Muscle of back (tissue), 13 donors: ENCODE measurements around the gene ADGRG4. TPM values are rescaled to one million over a fixed set of nuclear protein-coding genes. Genes with fewer than 3 reads are reported as not detected.
"Not testable (repeated sequence)": the region's sequence is repeated elsewhere in the genome, so short reads cannot be mapped to it uniquely, and the experiment has no call there.

ENCODE experiments used
- DNase-seq, 3 donors: peaks; one replicate each; pipeline versions ENCODE4 v3.0.0 to v3.0.0-alpha.2; 2013
- long read RNA-seq, 9 donors: transcript quantifications; one replicate each; lab custom pipeline, GENCODE V29; 2026
- polyA plus RNA-seq, 10 donors: library from polyadenylated mRNA; unstranded; fragments of 120-200 nt; gene quantifications; one replicate each; pipeline ENCODE4 v1.2.1, GENCODE V29; 2013; ENCODE audit not compliant: insufficient read length in 10 of 10

ADGRG4 gene, protein sequence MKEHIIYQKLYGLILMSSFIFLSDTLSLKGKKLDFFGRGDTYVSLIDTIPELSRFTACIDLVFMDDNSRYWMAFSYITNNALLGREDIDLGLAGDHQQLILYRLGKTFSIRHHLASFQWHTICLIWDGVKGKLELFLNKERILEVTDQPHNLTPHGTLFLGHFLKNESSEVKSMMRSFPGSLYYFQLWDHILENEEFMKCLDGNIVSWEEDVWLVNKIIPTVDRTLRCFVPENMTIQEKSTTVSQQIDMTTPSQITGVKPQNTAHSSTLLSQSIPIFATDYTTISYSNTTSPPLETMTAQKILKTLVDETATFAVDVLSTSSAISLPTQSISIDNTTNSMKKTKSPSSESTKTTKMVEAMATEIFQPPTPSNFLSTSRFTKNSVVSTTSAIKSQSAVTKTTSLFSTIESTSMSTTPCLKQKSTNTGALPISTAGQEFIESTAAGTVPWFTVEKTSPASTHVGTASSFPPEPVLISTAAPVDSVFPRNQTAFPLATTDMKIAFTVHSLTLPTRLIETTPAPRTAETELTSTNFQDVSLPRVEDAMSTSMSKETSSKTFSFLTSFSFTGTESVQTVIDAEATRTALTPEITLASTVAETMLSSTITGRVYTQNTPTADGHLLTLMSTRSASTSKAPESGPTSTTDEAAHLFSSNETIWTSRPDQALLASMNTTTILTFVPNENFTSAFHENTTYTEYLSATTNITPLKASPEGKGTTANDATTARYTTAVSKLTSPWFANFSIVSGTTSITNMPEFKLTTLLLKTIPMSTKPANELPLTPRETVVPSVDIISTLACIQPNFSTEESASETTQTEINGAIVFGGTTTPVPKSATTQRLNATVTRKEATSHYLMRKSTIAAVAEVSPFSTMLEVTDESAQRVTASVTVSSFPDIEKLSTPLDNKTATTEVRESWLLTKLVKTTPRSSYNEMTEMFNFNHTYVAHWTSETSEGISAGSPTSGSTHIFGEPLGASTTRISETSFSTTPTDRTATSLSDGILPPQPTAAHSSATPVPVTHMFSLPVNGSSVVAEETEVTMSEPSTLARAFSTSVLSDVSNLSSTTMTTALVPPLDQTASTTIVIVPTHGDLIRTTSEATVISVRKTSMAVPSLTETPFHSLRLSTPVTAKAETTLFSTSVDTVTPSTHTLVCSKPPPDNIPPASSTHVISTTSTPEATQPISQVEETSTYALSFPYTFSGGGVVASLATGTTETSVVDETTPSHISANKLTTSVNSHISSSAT (N-terminal part only)
- polyA plus RNA-seq: under 1 TPM in 6 of 10 donors, not detected in 4; 0.01 to 0.05 (median 0.02) TPM
- long read RNA-seq, donor 1: 0 reads
- long read RNA-seq, donor 2: 0 reads
- long read RNA-seq, donor 3: 0 reads
- long read RNA-seq, donor 4: 0 reads
- long read RNA-seq, donor 5: 0 reads
- long read RNA-seq, donor 6: 0 reads
- long read RNA-seq, donor 7: 0 reads
- long read RNA-seq, donor 8: 0 reads
- long read RNA-seq, donor 9: 0 reads

DNA sequence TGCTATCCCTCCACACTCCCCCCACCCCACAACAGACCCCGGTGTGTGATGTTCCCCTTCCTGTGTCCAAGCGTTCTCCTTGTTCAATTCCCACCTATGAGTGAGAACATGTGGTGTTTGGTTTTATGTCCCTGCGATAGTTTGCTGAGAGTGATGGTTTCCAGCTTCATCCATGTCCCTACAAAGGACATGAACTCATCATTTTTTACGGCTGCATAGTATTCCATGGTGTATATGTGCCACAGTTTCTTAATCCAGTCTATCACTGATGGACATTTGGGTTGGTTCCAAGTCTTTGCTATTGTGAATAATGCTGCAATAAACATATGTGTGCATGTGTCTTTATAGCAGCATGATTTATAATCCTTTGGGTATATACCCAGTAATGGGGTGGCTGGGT, at the start of gene ADGRG4:
Gene ADGRG4 (plus strand): TSS at position 243 of the 400 bp plus-strand sequence. CDS start 7,815 bp downstream, outside the sequence.
- not testable (repeated sequence) for DNase-seq

DNA sequence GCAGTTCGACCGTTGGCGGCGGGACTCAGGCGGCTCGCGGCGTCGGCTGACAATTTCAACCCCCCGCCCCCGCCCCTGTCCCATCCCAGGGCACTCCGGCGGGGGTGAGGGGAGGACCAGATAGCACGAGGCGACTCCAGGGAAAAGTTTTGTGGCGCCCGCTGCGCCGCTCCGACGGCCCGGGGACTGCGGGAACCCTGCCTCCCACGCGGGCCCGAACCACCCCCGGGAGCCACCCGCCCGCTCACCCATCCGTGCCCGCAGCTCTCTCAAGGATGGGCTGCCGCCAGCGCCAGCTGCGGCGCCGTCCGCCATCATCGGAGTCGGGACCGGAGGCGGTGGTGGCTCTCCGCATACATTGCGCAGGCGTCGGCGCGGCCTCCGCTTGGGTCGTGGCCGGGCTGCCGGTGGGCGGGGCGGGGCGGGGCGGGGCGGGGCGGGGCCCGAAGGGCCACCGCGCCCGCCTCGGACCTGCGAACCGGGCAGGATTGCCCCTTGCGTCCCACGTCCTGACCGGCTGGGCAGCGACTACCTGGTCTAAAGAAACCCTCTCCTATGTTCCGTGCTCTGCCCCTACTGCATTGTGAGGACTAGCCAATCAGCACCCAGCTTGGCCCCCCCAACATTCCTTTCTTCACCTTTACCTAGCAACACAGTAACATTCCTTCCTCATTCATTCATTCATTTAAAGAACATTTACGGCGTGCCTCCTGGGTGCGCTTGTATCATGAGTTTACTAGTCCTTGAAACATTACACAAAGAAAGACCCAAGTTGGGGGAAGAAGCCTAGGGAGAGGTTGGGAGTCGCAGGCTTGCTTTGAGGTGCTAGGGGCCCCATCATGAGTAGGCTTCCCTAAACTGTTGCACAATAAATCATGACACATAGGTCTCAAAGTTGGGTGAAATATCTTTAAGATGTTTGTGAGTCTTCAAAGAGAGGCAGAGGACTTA, 49.4 kb upstream of the ADGRG4 start, which contains the start of gene MAP7D3:
Gene MAP7D3 (minus strand): TSS at position 360 of the 951 bp plus-strand sequence. CDS start 42 bp downstream, at position 318.
- DNase-seq: peak in 2 of 3 donors; percentile 67 to 80

DNA sequence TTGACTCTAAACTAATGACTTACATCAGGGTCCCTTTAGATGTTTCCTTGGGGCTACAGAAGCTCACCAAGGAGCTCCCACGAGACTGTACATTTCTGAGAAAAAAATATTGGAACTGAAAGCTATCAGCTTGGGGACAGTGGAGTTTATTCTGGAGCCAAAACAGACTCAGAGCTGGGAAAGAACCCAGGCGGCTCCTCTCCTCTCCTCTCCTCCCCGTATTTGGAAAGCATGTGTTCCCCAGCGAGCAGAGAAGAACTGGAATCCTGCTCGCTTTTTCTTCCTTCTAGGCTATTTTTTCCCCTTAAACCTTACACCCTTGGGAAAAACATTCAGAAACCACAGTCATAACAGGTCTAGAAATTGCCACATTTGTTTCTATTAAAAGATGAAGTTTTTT, 45.2 kb upstream of the ADGRG4 start:
- peak in 1 of 3 donors; percentile 59 for DNase-seq

DNA sequence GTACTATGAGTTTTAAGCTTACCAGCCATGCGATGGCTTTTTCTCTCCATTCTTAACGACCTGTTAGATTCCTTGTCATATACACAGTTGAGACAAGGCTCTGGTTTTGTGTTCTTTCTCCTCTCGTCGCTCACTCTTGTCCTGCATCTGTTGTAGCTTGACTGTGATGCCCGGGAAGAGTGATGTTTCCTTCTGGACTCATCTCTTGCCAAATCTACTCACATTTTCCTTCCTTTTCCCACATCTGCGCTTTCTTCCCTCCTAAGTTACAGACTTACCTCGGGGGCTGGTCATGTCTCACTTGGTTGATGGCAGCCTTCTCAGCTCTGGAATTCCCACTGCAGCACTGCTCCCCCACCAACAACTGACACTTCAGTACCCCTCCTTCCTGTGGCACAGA, 44.7 kb upstream of the ADGRG4 start:
- peak in 1 of 3 donors; percentile 65 for DNase-seq

DNA sequence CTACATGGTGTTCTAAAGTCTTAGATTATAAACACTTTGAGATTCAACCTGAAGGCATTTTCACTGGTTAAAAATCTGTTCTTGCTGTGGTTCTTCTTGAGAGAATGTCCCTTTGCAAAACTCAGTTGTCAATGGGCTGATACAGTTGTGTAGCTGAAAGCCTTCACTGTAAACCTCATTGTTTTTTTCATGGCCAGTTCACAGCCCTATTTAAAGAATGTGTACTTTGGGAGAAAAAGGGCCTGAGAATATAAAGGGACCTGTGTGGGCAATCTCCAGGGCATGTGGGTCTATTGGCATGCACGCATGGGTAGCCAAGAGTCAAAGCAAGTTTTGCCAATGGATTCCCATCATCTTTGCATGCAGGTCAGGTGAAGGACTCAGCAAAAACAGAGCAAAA, 41.8 kb upstream of the ADGRG4 start:
- DNase-seq: no peak

DNA sequence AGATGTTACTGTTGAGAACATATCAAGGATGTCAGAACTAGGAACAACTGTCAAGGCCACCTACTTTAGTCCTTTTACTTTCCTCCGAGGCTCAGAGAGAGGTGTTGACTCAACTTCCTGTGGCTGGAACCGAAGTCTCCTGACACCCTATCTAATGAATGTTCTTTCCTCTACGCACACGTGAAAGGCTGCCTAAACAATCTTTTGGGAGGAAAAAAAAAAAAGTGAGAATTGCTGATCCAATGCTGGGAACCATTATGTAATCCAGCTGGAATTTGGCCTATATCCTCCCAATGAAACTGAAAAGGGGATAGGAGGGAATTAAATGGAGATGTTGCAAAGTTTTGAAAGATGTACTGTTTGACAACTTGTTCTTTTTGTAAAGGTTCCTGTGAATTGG, 41.2 kb upstream of the ADGRG4 start:
- peak; percentile 55 to 76 (median 67) for DNase-seq

DNA sequence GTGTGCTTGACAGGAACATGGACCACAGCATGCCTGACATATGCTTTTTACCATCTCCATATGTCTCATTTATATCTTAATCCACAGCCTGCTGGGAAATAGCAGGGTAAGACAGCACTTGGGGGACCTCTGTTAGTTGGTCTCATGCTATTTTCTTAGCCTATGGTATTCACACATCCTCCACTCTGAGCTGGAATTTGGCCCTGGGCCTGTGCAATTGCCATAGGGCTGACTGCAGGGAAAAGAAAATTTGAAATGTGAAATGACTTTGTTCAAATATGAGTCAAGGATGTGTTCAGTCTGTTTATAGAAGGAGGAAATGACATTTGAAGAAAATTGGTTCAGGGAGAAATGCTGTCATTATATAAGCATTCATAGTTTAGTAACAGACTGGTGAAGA, 40.0 kb upstream of the ADGRG4 start:
- DNase-seq: peak in 2 of 3 donors; percentile 40 to 88

DNA sequence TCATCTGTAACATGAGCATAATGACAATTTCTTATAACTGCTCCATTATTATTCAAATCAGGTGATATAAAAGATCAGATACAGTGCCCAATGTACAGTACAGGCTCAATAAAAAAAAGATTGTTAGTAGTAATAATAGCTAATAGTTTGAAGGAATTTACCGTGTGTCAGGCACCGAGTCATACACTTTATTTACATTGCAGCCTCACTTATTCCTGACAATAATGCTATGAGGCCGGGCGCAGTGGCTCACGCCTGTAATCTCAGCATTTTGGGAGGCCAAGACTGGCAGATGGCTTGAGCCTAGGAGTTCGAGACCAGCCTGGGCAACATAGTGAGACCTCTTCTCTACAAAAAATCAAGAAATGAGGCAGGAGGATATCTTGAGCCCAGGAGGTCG, 39.4 kb upstream of the ADGRG4 start:
- no peak for DNase-seq

DNA sequence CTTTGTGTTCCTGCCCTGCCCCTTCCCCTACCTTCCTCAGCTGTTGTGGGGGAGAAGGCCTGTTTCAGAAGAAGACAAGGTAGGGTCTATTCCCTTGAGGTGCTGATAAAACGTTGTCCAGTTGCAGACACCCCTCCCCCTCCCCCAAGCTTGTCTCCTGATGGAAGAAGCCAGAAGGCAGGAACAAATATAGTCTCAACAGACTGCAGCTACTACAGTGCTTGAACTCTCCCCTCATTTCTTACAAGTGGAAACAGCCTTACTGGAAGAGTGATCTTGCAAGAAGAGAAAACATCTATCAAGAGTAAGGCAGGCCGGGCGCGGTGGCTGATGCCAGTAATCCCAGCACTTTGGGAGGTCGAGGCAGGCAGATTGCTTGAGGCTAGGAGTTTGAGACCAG, 38.5 kb upstream of the ADGRG4 start:
- no peak for DNase-seq

DNA sequence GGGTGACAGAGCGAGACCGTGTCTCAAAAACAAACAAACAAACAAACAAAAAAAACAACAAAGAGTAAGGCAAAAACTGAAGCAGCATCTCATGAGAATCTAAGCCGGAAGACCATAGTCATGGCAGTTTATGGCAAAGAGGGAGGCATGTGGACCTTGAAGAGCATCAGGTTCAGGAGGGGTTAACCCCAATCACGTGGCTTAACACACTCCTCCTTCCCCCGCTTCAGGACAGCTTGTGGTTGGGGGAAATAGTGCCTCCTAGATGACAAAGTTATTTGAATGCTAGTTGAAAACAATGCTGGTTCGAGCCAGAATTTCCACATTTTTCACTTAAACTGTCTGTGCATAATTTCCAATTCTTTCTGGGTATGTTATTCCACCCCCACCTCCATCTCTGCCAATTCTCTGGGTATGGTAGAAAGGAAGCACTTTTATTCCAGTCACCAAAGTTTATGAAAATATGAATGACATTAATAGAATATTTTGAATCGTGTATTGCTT, 37.9 kb upstream of the ADGRG4 start:
- DNase-seq: no peak

DNA sequence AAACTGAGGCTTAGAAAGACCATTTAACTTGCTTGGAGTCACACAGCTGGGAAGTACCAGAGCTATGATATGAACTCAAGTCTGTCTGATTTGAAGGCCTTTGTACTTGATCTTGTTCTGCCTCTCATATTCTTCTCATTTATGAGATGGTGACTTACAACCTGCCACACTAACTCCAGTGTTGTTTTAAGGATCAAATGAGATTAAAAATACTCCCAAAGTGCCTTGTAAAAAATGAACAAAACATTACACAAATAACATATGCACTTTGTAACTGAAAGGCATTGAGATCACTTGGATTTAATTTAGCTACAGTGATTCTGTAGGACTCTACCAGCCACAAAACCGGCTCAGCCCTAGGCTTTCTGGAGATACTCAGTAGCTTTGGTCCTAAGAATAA, 33.9 kb upstream of the ADGRG4 start:
- DNase-seq: no peak

DNA sequence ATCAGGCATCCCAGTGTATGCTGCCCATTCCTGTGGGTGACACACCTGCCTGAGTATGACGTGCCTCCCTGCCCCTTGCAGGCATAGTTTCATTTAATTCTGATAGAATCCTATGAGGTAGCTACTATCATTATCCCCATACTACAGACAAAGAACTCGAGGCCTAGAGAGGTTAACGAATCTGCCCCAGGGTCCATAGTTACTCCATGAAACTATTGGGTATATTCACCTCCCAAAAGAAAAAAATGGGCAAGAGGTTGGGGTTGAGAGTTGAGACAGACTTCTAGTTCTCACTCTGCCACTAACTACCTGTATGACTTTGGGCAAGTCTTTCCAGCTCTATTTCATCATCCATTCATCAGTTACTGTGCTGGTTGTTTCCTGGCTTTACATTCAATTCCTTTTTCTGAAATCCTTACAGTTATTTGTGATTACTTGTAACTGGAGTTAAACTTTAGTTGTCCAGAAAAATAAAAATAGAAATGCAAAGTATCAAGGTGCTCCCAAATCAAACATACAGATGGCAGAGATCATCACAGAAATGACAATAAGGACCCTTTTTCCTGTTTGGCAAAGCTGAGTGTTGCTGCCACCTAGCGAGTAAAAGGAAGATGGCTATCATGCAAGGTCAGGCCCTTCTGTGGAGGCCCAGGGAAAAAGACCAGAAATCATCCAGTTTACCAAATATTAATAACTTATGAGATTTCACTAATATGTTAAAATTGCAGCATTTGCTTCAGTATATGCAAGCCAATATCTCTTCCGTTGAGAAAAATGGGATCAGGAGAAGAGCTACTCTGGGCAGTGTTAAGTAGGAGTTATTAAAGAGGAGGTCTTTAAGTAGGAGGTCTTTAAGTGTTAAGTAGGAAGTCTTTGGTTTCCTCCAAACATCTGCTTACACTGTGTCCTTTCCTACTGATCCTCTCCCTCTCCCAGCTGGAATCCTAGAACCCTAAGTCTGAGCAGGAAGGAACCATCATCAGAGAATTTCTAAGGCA, 32.4 kb upstream of the ADGRG4 start:
- DNase-seq: peak in 2 of 3 donors; percentile 56 to 65

DNA sequence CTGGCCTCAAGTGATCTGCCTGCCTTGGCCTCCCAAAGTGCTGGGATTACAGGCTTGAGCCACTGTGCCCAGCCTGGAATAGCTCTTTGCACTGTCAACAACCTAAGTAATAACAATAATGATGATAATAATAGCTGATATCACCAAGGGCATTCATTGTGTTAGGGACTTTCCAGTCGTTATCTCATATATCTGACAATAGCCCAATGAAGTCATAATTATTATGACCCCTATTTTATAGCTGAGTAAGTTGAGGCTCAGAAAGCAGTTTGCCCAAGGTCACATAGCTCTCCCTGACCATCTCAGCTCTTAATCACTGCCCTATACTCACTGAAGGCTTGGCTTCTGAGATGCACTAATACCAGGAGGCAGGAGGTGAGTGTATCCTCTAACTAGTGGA, 30.8 kb upstream of the ADGRG4 start:
- DNase-seq: no peak

DNA sequence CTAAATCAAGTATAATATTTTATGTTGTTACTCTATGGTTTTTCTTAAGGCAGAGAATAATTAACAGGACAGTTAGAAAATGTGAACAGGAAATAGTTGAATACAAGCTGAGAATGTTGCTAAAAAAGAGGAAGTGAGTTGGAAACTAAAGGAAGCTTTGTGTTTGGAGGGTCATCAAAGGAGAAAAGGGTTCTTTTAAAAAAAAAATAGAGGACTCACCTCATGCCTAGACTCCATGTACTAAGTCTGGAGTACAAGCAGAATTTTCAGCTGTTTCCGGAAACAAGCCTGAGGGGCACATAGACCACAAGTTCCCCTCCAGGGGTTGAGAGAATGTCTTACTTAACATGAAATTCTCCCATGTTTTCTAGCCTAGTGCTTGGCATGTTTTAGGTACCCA, 29.5 kb upstream of the ADGRG4 start:
- no peak for DNase-seq

DNA sequence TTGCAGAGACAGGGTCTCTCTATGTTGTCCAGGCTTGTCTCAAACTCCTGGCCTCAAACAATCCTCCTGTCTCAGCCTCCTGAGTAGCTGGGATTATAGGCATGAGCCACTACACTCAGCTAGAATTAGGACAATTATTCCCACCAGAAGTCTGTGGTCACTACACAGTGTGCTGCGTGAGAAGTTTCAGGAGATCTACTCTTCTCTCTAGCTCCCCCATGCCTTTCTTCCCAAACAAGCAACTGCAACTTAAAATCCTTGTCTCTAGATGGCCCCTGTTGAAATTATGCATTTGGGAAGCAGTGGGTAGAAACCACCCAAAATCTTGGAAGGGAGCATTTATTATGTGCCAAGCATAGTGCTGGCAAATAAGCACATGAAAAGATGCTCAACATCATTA, 28.4 kb upstream of the ADGRG4 start:
- DNase-seq: no peak

DNA sequence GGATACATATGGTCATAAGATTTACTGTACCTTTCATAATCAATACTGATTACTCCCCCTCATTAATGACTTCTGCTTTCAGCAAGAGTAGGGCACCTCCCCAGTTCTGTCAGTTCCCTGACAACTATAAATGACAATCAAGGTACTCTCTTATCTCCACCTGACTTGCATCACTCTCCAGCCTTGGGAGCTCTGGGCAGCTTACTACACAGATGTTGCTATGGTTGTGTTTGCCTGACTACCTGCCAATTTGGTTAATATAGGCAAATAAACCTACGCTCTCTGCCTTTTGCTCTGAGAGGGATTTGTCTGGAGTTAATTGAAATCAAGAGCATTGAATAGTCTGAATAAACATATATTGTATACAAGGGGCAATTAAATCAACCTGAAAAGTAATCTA, 26.8 kb upstream of the ADGRG4 start:
- DNase-seq: no peak

DNA sequence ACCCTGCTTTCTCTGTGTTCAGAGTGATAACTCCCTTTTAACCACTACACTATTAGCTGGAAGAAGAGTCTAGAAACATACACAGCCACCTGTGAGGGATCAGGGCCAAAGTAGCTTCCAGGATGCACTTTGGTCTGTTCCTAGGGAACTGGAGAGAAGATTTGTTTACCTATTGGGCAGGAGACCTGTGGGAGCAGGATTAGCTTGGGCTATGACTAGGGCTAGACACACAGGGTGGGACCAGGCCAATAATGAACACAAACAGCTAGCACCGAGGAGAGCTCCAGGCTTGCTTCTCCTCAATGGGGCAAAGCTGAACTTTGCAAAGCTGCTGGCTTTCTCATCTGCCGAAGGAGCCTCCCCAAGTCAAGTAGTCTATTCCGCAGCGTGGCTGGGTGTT, 25.2 kb upstream of the ADGRG4 start:
- DNase-seq: no peak

DNA sequence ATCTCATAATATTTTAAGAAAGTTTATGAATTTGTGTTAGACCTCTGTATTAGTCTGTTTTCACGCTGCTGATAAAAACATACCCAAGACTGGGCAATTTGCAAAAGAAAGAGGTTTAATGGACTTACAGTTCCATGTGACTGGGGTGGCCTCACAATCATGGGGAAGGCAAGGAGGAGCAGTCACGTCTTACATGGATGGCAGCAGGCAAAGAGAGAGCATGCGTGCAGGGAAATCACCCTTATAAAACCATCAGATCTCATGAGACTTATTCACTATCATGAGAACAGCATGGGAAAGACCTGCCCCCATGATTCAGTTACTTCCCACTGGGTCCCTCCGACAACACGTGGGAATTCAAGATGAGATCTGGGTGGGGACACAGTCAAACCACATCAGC, 14.4 kb upstream of the ADGRG4 start:
- not testable (repeated sequence) for DNase-seq

DNA sequence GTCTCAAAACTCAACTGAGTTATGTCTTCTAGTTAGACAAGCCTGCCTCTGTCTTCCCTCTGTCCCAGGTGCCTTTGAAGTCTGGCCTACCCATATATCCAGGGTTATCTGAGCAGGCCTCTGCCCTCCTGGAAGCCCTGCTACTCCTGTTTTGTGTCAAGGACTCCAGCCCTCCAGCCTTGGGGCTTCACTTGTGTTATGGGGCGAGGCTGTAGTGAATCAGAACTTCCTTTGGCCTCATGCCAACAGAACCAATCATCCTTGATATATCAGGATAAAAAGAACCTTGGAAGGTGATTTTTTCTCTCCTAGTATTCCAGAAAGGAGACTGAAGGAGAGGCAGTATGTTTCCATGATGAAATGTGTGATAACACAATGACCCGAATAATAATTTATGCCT, 8.9 kb upstream of the ADGRG4 start:
- DNase-seq: no peak
